Cardiac muscle cell (in vitro differentiated cells and primary cell): ENCODE measurements around the gene ABR. TPM values are rescaled to one million over a fixed set of nuclear protein-coding genes. Genes with fewer than 3 reads are reported as not detected.

Experiments
- DNase-seq, 2 donors: peaks; one replicate each; pipeline versions ENCODE4 v3.0.0 to v3.0.0-alpha.2; 2010 to 2017; ENCODE audit warnings: low read depth in 1 of 2, low spot score in 1 of 2
- H3K27ac ChIP-seq: fragments of 200-600 bp; sonication (generic); 2 replicates; pipeline ENCODE4 v1.5.1; 2016
- H3K27me3 ChIP-seq: fragments of 200-600 bp; sonication (generic); 2 replicates; pipeline ENCODE4 v1.6.0; 2016; ENCODE audit warnings: control low read depth
- H3K36me3 ChIP-seq: fragments of 200-600 bp; sonication (generic); 2 replicates; pipeline ENCODE4 v1.5.1; 2016; ENCODE audit warnings: control low read depth
- H3K4me1 ChIP-seq: fragments of 200-600 bp; sonication (generic); 2 replicates; pipeline ENCODE4 v1.8.1; 2017; ENCODE audit warnings: low read depth, mild to moderate bottlenecking, mixed run types
- H3K4me3 ChIP-seq: fragments of 200-600 bp; sonication (generic); 2 replicates; pipeline ENCODE4 v1.5.1; 2016; ENCODE audit warnings: mild to moderate bottlenecking
- H3K9me3 ChIP-seq: fragments of 200-600 bp; sonication (generic); 2 replicates; pipeline ENCODE4 v1.5.1; 2017; ENCODE audit warnings: low read depth, mild to moderate bottlenecking, control low read depth
- CTCF ChIP-seq: IDR thresholded peaks from 2 replicates; pipeline ENCODE4 v1.5.1; 2012; ENCODE audit warnings: low read depth, mild to moderate bottlenecking, low read length
- polyA plus RNA-seq: library from polyadenylated mRNA; unstranded; fragments of >200 nt; fragmentation: Nextera tagmentation; extraction: Ambion mirVana; gene quantifications from 2 replicates; pipeline ENCODE4 v1.2.1, GENCODE V29; 2016
- total RNA-seq: library from RNA; depleted of rRNA; stranded (reverse); fragments of >200 nt; gene quantifications from 2 replicates; pipeline ENCODE4 v1.2.3, GENCODE V29; 2016

Gene ABR
- total and polyA plus RNA-seq, 2 experiments from 2014 or later = 23.5 to 67.5 TPM

- no peaks in the 10 kb centered on the region for H3K27me3 ChIP-seq
- H3K27ac ChIP-seq = no peak overlapping the region
- no peak for DNase-seq
- no peaks in the 10 kb centered on the region for H3K9me3 ChIP-seq
- TF ChIP-seq CTCF = no peak
- no peak overlapping the region for H3K4me3 ChIP-seq
- peaks cover 19% of the 10 kb centered on the region for H3K4me1 ChIP-seq
- H3K36me3 ChIP-seq = no peaks in the 10 kb centered on the region
Observed at GRCh38 chr17:1145311-1145986, 34.3 kb downstream of the ABR start.

- no peak for DNase-seq
- H3K27ac ChIP-seq = no peak overlapping the region
- TF ChIP-seq CTCF = no peak
- H3K27me3 ChIP-seq = no peaks in the 10 kb centered on the region
- no peaks in the 10 kb centered on the region for H3K36me3 ChIP-seq
- H3K4me3 ChIP-seq = no peak overlapping the region
- no peaks in the 10 kb centered on the region for H3K9me3 ChIP-seq
- peaks cover 12% of the 10 kb centered on the region for H3K4me1 ChIP-seq
Observed at GRCh38 chr17:1144162-1144561, 35.6 kb downstream of the ABR start.

- Histone ChIP-seq H3K4me3 (no peak overlapping the region), H3K27ac (no peak overlapping the region), H3K9me3 (no peaks in the 10 kb centered on the region), H3K27me3 (no peaks in the 10 kb centered on the region), H3K4me1 (peaks cover 12% of the 10 kb centered on the region), H3K36me3 (no peaks in the 10 kb centered on the region)
- TF ChIP-seq CTCF = no peak
- peak; percentile 60 to 71 for DNase-seq
Observed at GRCh38 chr17:1143573-1143972, 36.2 kb downstream of the ABR start.

GRCh38 chr17:1142561-1142971 lies 37.2 kb downstream of the ABR start:
- H3K27me3 ChIP-seq = no peaks in the 10 kb centered on the region
- TF ChIP-seq CTCF = no peak
- peak in 1 of 2 donors; percentile 61 for DNase-seq
- peaks cover 12% of the 10 kb centered on the region for H3K4me1 ChIP-seq
- H3K9me3 ChIP-seq = no peaks in the 10 kb centered on the region
- H3K27ac ChIP-seq = no peak overlapping the region
- H3K4me3 ChIP-seq = no peak overlapping the region
- H3K36me3 ChIP-seq = no peaks in the 10 kb centered on the region

- peak in 1 of 2 donors; percentile 29 for DNase-seq
- Histone ChIP-seq H3K36me3 (no peaks in the 10 kb centered on the region), H3K9me3 (no peaks in the 10 kb centered on the region), H3K4me1 (peaks cover 30% of the 10 kb centered on the region), H3K4me3 (no peak overlapping the region), H3K27ac (peak overlapping the region; percentile 93), H3K27me3 (no peaks in the 10 kb centered on the region)
- no peak for TF ChIP-seq CTCF
Observed at GRCh38 chr17:1137465-1137894, 42.3 kb downstream of the ABR start.
